Measurements from ENCODE around the gene PXMP4. TPM values are rescaled to one million over a fixed set of nuclear protein-coding genes. Genes with fewer than 3 reads are reported as not detected.

PXMP4 gene
- total RNA-seq, 1 donor from 2014 or later = 19.5 TPM

DNA sequence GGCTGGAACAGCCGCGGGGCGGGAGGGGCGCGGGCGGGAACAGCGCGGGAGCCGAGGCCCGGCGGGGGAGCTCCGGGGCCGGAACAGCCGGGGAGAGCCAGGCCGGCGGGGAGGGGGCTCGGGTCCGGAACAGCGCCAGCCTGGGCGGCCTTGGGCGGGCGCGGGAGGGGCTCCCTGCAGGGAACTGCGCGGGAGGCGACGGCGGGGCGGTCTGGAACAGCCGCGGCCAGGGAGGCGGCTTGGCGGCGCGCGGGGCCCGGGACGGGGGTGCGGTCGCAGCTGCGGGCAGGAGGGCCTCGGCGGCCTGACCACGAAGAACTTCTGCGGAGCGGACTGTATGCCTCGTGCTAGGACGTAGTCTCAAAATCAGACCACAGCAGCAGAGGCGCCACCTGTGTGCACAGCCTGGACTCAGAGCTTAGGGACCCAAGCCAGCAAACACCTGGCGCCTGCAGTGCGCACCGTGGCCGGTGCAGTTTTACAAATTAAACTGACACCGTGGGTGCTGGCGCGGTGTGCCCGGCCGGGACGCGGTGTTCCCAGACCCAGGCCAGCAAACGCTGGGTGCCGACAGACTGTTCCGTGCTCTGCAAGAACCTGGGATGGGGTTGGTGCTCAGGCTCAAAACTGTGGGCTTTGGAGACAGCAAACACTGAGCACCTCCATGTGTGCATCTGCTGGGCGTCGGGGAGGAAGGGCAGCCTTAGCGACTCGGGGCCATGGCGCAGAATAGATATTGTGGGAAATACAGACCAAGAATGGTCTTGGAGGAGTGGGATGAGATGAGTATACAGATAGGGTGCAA lies 12.3 kb upstream of the PXMP4 start:
- DNase-seq (ENCODE audit: low spot score) = no peak

DNA sequence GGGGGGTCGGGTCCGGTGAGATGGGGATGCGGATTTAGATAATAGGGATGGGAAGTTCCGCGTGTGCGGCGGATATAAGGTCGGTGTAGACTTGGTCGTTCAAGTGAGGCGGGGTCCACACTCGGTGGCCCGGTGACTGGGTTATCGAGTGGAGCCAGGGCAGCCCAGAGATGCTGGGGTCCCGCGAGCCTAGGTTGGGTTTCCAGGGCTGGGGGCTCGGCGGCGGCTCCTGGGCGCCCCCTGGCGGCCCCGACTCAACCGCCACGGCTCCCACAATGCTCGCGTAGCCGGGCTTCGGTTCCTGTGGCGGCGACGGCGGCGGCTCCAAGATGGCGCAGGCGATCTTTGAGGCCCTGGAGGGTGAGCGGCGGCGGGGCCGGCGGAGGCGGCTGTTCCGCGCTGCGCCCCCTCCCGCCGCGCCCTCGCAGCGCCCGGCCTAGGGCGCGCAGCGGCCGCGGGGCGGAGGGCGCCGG lies 11.6 kb upstream of the PXMP4 start, which contains the start of gene ZNF341:
TSS of gene ZNF341 (plus strand) at position 304 of the 473 bp plus-strand sequence. CDS start at position 330, 26 bp downstream.
- peak; percentile 90 for DNase-seq (ENCODE audit: low spot score)

DNA sequence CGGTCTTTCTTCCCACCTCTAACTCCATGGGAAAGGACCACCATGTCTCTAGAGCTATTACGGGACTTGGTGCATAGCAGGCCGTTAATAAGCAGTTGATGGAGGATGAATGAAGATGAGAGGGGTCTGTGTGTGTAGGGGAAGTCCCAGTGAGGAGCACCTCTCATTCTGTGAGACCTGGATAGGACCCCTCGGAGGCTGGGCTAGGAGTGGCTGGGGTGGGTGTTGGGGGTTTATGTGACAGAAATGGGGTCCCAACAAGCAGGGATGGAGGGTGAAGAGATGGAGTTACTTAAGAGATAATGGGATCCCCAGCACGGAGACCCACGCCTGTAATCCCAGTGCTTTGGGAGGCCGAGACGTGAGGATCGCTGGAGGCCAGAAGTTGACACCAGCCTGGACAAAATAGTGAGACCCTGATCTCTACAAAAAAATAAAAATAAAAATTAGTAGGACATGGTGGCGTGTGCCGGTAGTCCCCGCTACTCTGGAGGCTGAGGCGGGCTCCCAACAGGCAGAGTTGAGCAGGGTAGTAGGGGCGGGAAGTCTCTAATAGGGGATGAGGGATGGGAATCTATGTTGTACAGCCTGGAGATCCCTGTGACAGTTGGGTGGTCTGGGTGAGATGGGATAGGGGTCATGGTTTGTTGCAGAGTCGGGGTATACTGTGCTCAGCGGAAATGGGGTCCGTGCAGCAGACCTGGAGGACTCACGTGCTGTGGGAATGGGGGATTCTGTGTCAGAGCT lies 11.0 kb upstream of the PXMP4 start:
- no peak for DNase-seq (ENCODE audit: low spot score)

DNA sequence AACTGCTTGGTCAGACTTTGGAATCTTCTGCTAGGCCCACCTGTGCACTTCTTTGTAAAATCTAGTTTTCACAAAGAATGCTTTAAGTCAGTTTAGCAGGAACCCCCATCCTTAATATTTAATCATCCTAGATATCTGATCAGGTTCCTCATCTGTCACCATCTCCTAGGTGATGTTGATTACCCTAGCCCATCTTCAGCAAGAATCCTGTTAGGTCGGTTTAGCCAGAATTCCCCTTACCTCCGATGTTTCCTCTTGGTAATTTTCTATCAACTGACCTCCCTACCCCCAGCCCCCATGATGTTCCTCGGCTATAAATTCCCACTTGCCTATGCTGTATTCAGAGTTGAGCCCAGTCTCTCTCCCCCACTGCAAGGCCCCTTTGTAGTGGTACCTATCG lies 9.0 kb upstream of the PXMP4 start:
- no peak for DNase-seq (ENCODE audit: low spot score)

DNA sequence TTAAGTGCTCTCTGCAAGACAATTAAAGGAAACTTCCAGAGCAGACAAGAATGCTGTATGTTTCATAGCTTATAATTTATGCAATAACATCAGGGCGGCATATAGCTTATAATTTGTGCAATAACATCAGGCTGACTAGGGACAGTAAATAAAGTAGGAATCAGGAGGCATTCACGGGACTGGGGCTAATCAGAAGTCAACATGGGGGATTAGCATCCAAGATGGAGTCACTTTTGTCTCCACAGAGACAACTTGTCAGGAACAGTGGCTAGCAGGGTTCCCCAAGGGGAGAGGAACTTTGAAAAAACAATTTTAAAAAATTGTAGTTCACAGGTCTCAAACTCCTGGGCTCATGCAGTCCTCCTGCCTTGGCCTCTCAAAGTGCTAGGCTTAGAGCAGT lies 8.4 kb upstream of the PXMP4 start:
- no peak for DNase-seq (ENCODE audit: low spot score)

DNA sequence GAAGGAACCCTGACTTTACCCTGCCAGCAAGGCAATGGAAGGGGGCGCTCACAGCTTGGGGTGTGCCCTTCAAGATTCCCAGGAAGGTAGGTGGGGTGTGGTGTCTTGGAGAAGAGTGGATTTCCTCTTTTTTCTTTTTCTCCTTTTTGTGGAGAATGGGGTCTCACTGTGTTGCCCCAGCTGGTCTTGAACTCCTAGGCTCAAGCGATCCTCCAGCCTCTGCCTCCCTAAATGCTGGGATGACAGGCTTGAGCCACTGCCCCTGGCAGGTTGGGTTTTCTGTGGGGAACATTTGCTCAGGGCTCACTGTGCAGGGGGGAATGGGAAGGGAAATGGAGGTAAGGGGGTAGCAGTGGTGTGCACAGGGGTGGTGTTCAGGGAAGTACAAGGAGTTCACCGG lies 7.7 kb upstream of the PXMP4 start:
- DNase-seq (ENCODE audit: low spot score) = no peak

DNA sequence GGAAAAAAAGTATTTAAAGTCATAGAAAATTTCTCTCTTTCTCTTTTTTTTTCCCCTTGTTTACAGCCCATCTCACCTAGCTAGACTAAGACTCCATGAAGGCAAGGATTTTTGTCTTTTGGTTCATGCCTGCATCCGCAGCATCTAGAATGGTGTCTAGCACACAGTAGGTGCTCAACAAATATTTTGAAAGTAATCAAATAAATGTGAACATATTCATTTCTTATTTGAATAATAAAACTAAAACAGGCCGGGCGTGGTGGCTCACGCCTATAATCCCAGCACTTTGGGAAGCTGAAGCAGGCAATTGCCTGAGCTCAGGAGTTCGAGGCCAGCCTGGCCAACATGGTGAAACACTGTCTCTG lies 7.0 kb upstream of the PXMP4 start:
- DNase-seq (ENCODE audit: low spot score) = no peak

DNA sequence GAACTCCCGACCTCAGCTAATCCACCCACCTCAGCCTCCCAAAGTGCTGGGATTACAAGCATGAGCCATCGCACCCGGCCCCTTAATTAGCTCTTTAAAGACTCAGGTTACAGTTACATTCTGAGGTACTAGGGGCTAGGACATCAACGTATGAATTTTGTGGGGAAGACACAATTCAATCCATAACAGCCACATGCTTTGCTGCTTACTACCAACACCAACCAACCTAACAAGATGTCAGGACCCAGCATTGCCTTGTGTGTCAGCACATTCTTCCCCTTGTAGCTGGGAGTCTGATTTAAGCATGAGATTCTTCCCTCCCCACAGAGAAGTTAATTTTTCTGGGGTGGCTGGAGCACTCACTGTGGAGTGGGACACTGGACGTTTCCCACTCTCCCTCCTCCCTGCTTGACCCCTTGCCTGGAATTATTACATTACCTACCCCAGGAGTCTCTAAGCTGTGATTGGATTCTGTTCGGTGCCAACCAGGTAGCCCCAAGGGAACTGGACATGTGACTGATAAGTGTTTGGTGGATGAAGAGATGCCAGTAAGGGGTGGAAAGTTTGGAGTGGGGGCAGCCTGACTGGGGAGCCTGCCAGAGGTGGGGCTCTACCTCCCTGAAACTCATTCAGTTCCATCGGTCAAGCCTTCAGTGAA lies 5.6 kb upstream of the PXMP4 start:
- DNase-seq (ENCODE audit: low spot score) = no peak

DNA sequence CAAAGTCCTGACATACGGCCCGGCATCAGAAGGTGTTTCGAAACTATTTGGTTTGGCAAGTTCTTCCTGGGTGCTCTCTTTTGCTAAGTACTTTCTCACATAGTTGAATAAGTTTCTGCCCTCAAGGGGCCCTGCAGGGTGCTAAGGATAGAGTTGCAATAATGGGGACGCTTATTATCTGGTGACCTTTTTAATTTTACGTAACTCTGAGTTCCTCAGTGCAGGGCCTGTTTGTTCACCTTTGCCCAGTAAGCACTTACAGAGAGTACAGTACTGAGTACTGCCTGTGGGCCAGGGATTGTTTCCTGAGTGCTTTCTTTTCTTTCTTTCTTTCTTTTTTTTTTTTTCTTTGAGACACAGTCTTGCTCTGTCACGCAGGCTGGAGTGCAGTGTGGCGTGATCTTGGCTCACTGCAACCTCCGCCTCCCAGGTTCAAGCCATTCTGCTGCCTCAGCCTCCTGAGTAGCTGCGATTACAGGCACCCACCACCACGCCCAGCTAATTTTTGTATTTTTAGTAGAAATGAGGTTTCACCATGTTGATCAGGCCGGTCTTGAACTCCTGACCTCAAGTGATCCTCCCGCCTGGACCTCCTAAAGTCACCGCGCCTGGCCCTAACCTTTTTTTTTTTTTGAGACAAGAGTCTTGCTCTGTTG lies 4.5 kb upstream of the PXMP4 start:
- DNase-seq (ENCODE audit: low spot score) = no peak

DNA sequence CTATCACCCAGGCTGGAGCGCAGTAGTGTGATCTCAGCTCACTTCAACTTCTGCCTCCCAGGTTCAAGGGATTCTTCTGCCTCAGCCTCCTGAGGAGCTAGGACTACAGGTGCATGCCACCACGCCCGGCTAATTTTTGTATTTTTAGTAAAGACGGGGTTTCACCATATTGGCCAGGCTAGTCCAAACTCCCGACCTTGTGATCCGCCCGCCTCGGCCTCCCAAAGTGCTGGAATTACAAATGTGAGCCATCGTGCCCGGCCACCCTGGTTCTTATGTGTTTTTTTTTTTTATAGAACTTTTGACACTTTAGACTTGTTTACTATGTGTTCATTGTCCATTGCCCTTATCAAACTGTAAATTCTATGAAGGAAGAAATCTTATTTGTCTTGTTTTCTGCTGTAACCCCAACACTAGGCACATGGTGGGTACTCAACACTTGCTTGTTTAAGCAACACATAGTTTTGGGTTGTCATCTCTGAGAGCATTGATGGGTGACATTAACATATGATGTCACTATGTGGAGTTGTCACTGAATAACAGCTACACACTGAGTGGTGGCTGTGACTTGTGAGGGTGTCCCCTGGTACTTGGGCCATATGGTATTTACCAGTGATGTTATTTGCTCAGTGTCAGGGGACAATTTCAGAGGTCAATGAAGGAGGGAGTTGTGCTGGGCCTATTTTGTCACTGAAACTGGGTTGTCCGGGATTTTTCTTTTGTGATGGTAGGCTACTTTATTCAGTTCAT lies 1.5 kb upstream of the PXMP4 start:
- DNase-seq (ENCODE audit: low spot score) = no peak

DNA sequence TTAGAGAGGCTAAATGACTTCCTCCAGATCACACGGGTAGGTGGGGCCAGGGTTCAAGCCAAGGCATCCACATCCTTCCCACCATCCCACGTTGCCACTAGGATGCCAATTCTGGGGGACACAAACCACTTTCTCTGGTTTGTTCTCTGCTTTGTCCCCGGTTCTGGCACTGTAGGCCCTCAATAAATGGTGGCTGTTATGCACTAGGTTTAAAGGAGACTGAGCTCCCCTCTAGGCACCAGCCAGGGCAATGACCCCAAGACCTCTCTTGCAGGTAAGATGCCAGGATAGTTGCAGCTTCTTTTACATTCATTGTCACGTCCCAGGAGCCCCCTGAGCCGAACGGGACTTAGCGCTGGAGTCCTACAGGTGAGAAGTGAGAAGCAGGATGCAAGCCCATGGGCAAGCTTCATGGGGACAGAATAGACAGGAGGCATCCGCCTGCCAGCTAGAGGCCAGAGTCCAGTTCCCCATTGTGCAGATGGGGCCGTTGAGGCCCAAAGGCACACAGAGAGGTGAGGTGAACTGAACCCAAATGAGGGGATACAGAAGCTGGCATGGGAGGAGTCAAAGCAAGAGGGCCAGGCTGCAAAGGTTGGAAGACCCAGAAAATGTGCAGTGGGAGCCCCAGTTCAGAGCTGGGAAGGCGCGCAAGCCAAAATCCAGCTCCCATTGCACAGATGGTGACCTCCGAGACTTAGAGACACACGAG lies 677 bp downstream of the PXMP4 start:
- no peak for DNase-seq (ENCODE audit: low spot score)

DNA sequence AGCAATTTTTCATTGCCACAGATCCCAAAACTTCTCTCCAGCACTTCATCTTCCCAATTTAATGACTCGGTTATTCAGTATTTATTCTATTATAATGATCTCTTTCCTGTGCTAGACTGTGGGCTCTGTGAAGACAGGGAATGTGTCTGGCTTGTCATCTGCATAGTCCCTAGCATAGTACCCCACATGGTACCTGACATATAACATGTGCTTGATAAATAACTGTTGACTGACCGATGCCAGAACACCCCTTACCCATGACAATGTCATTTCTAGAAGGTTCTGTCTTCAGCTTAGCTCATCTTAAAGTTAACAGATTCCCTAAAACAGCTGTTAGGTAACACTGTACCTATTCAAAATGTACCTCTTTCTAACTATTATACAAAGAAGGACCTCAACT lies 3.6 kb downstream of the PXMP4 start:
- no peak for DNase-seq (ENCODE audit: low spot score)

DNA sequence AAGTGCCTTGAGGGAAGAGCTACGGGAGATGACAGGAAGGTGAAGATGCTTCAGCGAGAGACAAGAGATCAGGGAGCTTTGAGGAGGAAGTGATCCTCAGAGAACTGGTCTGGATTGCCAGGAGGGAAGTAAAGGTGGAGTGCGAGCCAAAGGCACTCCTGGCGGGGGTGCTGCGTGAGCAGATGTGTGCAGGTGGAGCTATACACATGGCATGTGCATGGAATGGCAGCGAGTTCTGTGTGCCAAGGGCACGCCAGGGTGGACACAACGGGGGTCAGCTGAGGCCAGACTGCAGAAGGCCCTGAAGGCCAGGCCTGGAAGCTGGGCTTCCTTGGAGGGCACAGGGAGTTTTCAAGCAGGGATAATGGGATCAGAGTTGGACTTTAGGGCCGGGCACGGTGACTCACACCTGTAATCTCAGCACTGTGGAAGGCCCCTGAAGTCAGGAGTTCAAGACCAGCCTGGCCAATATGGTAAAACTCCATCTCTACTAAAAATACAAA lies 6.2 kb downstream of the PXMP4 start:
- DNase-seq (ENCODE audit: low spot score) = no peak

DNA sequence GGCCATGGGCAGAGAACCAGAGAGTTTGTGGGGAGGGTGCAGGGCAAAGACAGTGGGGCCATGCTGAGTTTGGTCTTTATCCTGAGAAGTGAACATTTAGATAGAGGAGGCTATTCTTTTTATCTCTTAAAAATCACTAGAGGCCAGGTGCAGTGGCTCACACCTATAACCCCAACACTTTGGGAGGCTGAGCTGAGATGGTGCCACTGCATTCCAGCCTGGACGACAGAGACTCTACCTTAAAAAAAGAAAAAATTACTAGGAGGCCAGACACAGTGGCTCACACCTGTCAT lies 8.7 kb downstream of the PXMP4 start:
- no peak for DNase-seq (ENCODE audit: low spot score)

DNA sequence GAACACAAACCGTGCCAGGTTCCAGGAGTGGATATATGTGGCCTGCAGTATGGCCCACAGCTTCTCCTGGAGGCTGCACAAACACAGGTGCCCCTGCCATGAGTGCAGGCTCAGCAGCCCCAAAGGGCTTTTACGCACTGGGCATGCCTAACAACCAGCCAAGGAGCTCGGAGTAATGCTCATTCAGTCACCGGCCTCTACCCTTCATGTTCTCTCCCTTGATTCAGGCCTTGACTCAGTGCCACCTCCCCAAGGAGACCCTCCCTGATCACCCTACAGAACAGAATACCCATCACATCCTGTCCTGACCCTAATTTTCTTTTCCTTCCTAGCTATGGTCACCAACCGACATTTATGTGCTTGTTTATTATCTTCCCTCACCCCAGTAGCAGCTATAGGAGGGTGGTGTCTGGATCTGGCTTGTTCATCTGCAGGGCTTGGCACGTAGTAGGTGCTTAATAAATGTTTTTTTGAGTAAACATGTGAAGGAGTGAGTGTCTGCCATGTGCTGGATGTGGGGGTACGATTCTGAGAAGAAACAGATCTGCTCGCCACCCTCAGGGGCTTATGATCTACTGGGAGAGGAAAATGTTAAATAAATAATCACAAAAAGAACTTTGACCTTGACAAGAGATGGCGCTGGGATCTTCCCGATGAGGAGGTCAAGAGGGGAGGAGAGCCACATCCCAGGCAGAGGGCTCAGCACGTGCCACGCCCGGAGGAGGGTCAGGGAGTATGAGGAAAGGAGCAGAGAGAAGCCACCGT lies 9.2 kb downstream of the PXMP4 start:
- DNase-seq (ENCODE audit: low spot score) = no peak

DNA sequence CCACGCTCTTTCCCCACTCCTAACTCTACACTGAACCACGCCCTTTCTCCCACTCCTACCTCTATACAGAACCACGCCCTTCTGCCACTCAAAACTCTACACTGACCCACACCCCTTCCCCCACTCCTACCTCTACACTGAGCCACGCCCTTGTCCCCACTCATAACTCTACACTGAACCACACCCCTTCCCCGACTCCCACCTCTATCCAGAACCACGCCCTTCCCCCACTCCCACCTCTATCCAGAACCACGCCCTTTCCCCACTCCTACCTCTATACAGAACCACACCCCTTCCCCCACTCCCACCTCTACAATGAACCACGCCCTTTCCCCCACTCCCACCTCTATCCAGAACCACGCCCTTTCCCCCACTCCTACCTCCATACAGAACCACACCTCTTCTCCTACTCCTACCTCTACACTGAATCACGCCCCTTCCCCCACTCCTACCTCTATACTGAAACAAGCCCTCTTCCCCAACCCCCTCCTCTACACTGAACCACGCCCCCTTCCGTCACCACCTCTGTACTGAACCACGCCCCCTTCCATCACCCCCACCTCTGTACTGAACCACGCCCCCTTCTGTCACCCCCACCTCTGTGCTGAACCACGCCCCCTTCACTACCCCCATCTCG lies 10.1 kb downstream of the PXMP4 start:
- no peak for DNase-seq (ENCODE audit: low spot score)

DNA sequence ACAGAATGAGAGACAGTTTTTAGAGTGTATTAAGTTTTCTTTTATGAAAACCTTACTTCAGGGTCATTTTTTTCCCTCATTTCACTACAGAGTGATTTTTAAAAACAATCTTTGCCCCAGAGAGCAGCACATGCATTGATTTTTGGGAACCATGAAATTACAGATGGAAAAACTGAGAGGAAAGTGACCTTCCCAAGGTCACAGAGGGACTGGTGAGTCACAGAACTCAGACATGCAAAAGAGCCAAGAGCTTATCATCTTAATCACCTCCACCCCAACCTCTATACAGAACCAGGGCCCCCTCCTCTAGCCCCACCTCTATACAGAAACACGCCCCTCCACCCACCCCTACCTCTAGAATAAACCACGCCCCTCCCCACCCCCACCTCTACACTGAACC lies 10.7 kb downstream of the PXMP4 start:
- no peak for DNase-seq (ENCODE audit: low spot score)

DNA sequence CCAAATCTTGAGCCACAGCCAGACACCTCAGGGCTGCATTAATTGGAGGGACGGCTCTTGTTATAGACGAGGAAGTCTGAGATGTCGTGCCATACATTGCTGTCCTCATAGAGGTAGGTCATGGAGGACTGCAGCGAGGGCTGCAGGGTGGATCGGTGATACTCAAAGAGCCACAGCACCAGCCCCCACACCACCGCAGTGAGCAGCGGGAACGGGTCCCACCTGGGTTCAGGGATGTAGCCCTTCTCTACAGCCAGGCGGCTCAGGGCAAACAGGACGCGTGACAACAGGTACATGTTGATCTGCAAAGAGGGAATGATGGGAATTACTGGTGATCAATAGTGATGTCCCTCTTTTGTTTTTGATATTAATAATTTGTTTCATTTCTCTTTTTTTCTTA lies 12.4 kb downstream of the PXMP4 start:
- DNase-seq (ENCODE audit: low spot score) = no peak

DNA sequence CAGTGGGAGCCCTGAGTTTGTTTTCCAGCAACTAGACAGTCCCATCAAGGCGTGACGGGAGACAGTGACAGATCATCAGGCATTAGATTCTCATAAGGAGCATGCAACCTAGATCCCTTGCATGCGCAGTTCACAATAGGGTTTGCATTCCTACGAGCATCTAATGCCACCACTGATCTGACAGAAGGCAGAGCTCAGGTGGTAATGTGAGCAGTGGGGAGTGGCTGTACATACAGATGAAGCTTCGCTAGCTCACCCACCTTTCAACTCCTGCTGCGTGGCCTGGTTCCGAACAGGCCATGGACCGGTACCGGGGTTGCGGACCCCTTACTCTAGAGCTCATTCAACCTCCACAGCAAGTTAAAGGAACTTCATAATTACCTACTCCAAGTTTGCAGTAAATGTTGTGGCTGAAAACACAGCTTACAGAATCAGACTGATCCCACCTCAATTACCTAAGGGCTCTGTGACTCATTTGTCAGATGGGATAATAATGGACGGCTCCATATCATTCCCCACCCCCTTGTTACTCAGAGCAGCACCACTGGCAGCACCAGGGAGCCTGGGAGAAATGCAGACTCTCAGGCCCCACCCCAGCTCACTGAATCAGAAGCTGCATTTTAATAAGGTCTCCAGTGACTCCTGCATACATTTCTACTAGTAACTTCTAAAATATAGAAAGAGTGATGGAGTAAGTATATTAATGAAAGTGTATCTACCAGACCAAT lies 15.7 kb downstream of the PXMP4 start:
- no peak for DNase-seq (ENCODE audit: low spot score)

Data from ureter (tissue), 1 donor.